ENCODE measurements around the gene SNX24. TPM values are rescaled to one million over a fixed set of nuclear protein-coding genes. Genes with fewer than 3 reads are reported as not detected.
A peak's percentile ranks its signal among the peaks of the same experiment; 100 is the strongest.

Gene SNX24
- total and polyA plus RNA-seq, 2 experiments from 2014 or later, result 18.0 to 27.5 TPM

GRCh38 chr5:122929980-122930379 lies 84.6 kb downstream of the SNX24 start:
- Histone ChIP-seq H3K36me3 (ENCODE audit: insufficient read depth) (no peaks in the 10 kb centered on the region), H3F3A (replicated peaks; ENCODE audit: low read depth) (no peaks in the 10 kb centered on the region), H2AFZ (no peak overlapping the region), H3K27ac (ENCODE audit: low read depth) (no peak overlapping the region), H4K20me1 (replicated peaks; ENCODE audit: insufficient read depth) (no peaks in the 10 kb centered on the region), H3K79me2 (replicated peaks; ENCODE audit: insufficient read depth) (no peaks in the 10 kb centered on the region), H3K9me2 (ENCODE audit: insufficient read depth) (no peaks in the 10 kb centered on the region), H3K4me1 (ENCODE audit: insufficient read depth) (peaks cover 18% of the 10 kb centered on the region; the same call in 1 of the 2 replicates), H3K4me2 (no peak overlapping the region), H3K27me3 (ENCODE audit: insufficient read depth) (no peaks in the 10 kb centered on the region), H3K4me3 (no peak overlapping the region)
- TF ChIP-seq ZNF331 (CRISPR knock-in tag; IDR thresholded peaks at IDR 0.05; ENCODE audit: low read depth) (no peak), EZH2phosphoT487 (IDR thresholded peaks at IDR 0.05; ENCODE audit: unreplicated experiment) (no peak), NANOG (IDR thresholded peaks at IDR 0.05; ENCODE audit: borderline replicate concordance) (no peak), REST (IDR thresholded peaks at IDR 0.05; ENCODE audit: unreplicated experiment) (no peak)
- TF ChIP-seq, protein P1, sequence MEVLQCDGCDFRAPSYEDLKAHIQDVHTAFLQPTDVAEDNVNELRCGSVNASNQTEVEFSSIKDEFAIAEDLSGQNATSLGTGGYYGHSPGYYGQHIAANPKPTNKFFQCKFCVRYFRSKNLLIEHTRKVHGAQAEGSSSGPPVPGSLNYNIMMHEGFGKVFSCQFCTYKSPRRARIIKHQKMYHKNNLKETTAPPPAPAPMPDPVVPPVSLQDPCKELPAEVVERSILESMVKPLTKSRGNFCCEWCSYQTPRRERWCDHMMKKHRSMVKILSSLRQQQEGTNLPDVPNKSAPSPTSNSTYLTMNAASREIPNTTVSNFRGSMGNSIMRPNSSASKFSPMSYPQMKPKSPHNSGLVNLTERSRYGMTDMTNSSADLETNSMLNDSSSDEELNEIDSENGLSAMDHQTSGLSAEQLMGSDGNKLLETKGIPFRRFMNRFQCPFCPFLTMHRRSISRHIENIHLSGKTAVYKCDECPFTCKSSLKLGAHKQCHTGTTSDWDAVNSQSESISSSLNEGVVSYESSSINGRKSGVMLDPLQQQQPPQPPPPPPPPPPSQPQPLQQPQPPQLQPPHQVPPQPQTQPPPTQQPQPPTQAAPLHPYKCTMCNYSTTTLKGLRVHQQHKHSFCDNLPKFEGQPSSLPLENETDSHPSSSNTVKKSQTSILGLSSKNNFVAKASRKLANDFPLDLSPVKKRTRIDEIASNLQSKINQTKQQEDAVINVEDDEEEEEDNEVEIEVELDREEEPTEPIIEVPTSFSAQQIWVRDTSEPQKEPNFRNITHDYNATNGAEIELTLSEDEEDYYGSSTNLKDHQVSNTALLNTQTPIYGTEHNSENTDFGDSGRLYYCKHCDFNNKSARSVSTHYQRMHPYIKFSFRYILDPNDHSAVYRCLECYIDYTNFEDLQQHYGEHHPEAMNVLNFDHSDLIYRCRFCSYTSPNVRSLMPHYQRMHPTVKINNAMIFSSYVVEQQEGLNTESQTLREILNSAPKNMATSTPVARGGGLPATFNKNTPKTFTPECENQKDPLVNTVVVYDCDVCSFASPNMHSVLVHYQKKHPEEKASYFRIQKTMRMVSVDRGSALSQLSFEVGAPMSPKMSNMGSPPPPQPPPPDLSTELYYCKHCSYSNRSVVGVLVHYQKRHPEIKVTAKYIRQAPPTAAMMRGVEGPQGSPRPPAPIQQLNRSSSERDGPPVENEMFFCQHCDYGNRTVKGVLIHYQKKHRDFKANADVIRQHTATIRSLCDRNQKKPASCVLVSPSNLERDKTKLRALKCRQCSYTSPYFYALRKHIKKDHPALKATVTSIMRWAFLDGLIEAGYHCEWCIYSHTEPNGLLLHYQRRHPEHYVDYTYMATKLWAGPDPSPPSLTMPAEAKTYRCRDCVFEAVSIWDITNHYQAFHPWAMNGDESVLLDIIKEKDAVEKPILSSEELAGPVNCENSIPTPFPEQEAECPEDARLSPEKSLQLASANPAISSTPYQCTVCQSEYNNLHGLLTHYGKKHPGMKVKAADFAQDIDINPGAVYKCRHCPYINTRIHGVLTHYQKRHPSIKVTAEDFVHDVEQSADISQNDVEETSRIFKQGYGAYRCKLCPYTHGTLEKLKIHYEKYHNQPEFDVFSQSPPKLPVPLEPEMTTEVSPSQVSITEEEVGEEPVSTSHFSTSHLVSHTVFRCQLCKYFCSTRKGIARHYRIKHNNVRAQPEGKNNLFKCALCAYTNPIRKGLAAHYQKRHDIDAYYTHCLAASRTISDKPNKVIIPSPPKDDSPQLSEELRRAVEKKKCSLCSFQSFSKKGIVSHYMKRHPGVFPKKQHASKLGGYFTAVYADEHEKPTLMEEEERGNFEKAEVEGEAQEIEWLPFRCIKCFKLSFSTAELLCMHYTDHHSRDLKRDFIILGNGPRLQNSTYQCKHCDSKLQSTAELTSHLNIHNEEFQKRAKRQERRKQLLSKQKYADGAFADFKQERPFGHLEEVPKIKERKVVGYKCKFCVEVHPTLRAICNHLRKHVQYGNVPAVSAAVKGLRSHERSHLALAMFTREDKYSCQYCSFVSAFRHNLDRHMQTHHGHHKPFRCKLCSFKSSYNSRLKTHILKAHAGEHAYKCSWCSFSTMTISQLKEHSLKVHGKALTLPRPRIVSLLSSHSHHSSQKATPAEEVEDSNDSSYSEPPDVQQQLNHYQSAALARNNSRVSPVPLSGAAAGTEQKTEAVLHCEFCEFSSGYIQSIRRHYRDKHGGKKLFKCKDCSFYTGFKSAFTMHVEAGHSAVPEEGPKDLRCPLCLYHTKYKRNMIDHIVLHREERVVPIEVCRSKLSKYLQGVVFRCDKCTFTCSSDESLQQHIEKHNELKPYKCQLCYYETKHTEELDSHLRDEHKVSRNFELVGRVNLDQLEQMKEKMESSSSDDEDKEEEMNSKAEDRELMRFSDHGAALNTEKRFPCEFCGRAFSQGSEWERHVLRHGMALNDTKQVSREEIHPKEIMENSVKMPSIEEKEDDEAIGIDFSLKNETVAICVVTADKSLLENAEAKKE (CRISPR knock-in tag; IDR thresholded peaks at IDR 0.05), result peak; percentile 84; the same call in 1 of the 2 replicates
- Mint-ChIP-seq H3K27ac (no peak overlapping the region), H3K4me1 (peaks cover 35% of the 10 kb centered on the region), H3K4me3 (no peak overlapping the region), H3K27me3 (ENCODE audit: insufficient read depth, low read depth, poor library complexity) (peaks cover 6% of the 10 kb centered on the region), H3K9me3 (no peaks in the 10 kb centered on the region), H3K36me3 (ENCODE audit: low read depth) (no peaks in the 10 kb centered on the region)
- no peak for DNase-seq (ENCODE audit: low spot score)
- peak; percentile 57 for ATAC-seq

Measured in GM23338 (cell line).